SU-DHL-6 (cell line): ENCODE measurements around the gene NUP98.
"Not testable (repeated sequence)": the region's sequence is repeated elsewhere in the genome, so short reads cannot be mapped to it uniquely, and the experiment has no call there.

Experiments used
- H2AFZ ChIP-seq: fragments of 200-600 bp; sonication (generic); 2 replicates; pipeline ENCODE4 v1.6.1; 2014; ENCODE audit warnings: low read depth, mild to moderate bottlenecking, moderate library complexity, mixed read lengths, antibody characterized with exemption, low read length; ENCODE audit not compliant: severe bottlenecking
- H3F3A ChIP-seq: fragments of 200-600 bp; shearing (Covaris generic); 2 replicates; pipeline ENCODE4 v1.6.0; 2016; ENCODE audit warnings: antibody characterized with exemption, mild to moderate bottlenecking; ENCODE audit not compliant: insufficient read depth
- H3K27ac ChIP-seq: fragments of 200-600 bp; sonication (generic); 2 replicates; pipeline ENCODE4 v1.5.1; 2016; ENCODE audit warnings: low read depth, mild to moderate bottlenecking, low read length, moderate library complexity, mixed read lengths
- H3K27me3 ChIP-seq: fragments of 200-600 bp; sonication (generic), shearing (Covaris generic); 2 replicates; pipeline ENCODE4 v1.6.0; 2014; ENCODE audit warnings: mild to moderate bottlenecking, low read length
- H3K36me3 ChIP-seq: fragments of 200-600 bp; sonication (generic); 2 replicates; pipeline ENCODE4 v1.6.1; 2014; ENCODE audit warnings: mild to moderate bottlenecking, low read length, mixed read lengths
- H3K4me2 ChIP-seq: fragments of 300-600, 200-600 bp; shearing (Covaris generic), sonication (generic); 2 replicates; pipeline ENCODE4 v1.6.0; 2014; ENCODE audit warnings: low read length, low read depth, mild to moderate bottlenecking; ENCODE audit not compliant: poor library complexity, severe bottlenecking
- H3K4me3 ChIP-seq: fragments of 200-600 bp; sonication (generic); 2 replicates; pipeline ENCODE4 v1.5.1; 2014; ENCODE audit warnings: antibody characterized with exemption, low read length, mild to moderate bottlenecking, mixed read lengths; ENCODE audit not compliant: insufficient read depth, poor library complexity, severe bottlenecking
- H3K79me2 ChIP-seq: fragments of 200-600 bp; sonication (generic); 2 replicates; pipeline ENCODE4 v1.6.1; 2014; ENCODE audit warnings: mild to moderate bottlenecking, low read length, moderate library complexity; ENCODE audit not compliant: insufficient read depth
- H3K9ac ChIP-seq: fragments of 200-600 bp; sonication (generic); 2 replicates; pipeline ENCODE4 v1.7.0; 2014; ENCODE audit warnings: mild to moderate bottlenecking, low read length
- H3K9me2 ChIP-seq: fragments of 200-600 bp; sonication (generic); replicated peaks from 2 replicates; pipeline ENCODE4 v1.6.1; 2014; ENCODE audit warnings: low read length; ENCODE audit not compliant: insufficient read depth
- H3K9me3 ChIP-seq: fragments of 200-600 bp; sonication (generic); 2 replicates; pipeline ENCODE4 v1.6.1; 2014; ENCODE audit warnings: low read length, mixed read lengths; ENCODE audit not compliant: insufficient read depth
- H4K20me1 ChIP-seq: fragments of 200-600 bp; sonication (generic); 2 replicates; pipeline ENCODE4 v1.6.1; 2014; ENCODE audit warnings: low read depth, mild to moderate bottlenecking, antibody characterized with exemption, low read length, moderate library complexity, mixed read lengths
- EZH2phosphoT487 ChIP-seq: fragments of 200-600 bp; sonication (generic), shearing (Covaris generic); conservative IDR thresholded peaks from 2 replicates; pipeline ENCODE4 v1.6.1; 2018; ENCODE audit warnings: mild to moderate bottlenecking, antibody characterized with exemption, low read length, moderate library complexity, mixed read lengths
- TF ChIP-seq, protein P1 (sequence below): fragments of 200-600 bp; sonication (generic); IDR thresholded peaks from one replicate; pipeline ENCODE4 v1.5.1; 2017; ENCODE audit warnings: antibody characterized with exemption, mild to moderate bottlenecking, low read length, moderate library complexity; ENCODE audit not compliant: insufficient read depth, poor library complexity, severe bottlenecking

The NUP98 gene

GRCh38 chr11:3648843-3649242, 148.5 kb downstream of the NUP98 start:
- not testable (repeated sequence) for H2AFZ ChIP-seq, H3K9me3 ChIP-seq, H3K27ac ChIP-seq, H3K36me3 ChIP-seq, H3K9me2 ChIP-seq, H4K20me1 ChIP-seq, H3K79me2 ChIP-seq, H3K27me3 ChIP-seq, H3K9ac ChIP-seq, H3K4me3 ChIP-seq, H3F3A ChIP-seq, H3K4me2 ChIP-seq

- no peaks in the 10 kb centered on the region for H4K20me1 ChIP-seq
Observed at GRCh38 chr11:3645552-3645951, 151.8 kb downstream of the NUP98 start.

GRCh38 chr11:3644817-3645235, 152.5 kb downstream of the NUP98 start, which contains the start of gene ART1:
Gene ART1, plus strand, starts transcription at chr11:3645128. Its CDS starts 14,086 bp downstream, at chr11:3659214.
- Histone ChIP-seq H2AFZ (no peak within 1 kb of the TSS), H3K36me3 (no peaks in the 10 kb centered on the region)

More at GRCh38 chr11:3645552-3645951, 151.8 kb downstream of the NUP98 start:
- no peaks in the 10 kb centered on the region for H3K36me3 ChIP-seq
- no peak overlapping the region for H3K27ac ChIP-seq
- H3K79me2 ChIP-seq: no peaks in the 10 kb centered on the region
- H3K9me3 ChIP-seq: no peaks in the 10 kb centered on the region
- H3K9ac ChIP-seq: no peak overlapping the region
- no peak overlapping the region for H2AFZ ChIP-seq
- H3K9me2 ChIP-seq: no peaks in the 10 kb centered on the region
- no peak overlapping the region for H3K4me3 ChIP-seq
- no peaks in the 10 kb centered on the region for H3K27me3 ChIP-seq
- no peaks in the 10 kb centered on the region for H3F3A ChIP-seq
- TF ChIP-seq EZH2phosphoT487: no peak
- TF ChIP-seq, protein P1, sequence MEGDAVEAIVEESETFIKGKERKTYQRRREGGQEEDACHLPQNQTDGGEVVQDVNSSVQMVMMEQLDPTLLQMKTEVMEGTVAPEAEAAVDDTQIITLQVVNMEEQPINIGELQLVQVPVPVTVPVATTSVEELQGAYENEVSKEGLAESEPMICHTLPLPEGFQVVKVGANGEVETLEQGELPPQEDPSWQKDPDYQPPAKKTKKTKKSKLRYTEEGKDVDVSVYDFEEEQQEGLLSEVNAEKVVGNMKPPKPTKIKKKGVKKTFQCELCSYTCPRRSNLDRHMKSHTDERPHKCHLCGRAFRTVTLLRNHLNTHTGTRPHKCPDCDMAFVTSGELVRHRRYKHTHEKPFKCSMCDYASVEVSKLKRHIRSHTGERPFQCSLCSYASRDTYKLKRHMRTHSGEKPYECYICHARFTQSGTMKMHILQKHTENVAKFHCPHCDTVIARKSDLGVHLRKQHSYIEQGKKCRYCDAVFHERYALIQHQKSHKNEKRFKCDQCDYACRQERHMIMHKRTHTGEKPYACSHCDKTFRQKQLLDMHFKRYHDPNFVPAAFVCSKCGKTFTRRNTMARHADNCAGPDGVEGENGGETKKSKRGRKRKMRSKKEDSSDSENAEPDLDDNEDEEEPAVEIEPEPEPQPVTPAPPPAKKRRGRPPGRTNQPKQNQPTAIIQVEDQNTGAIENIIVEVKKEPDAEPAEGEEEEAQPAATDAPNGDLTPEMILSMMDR: no peak
- H3K4me2 ChIP-seq: no peak overlapping the region

DNA sequence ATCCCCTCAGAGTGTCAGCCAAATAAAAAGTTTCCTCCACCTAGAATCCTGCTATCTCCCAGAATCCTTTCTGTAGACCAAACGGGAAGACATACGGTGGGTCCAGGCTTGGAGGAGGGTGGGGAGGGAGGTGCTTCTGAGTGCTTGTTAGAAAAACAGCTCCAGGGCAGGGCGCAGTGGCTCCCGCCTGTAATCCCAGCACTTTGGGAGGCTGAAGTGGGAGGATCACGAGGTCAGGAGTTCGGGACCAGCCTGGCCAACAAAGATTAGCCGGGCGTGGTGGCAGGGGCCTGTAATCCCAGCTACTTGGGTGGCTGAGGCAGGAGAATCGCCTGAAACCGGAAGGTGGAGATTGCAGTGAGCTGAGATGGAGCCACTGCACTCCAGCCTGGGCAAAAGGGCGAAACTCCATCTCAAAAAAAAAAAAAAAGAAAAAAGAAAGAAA, 154.2 kb downstream of the NUP98 start:
- H3K4me2 ChIP-seq, H3K27ac ChIP-seq, H3K9me2 ChIP-seq, H3K79me2 ChIP-seq, H3K9me3 ChIP-seq, H3K27me3 ChIP-seq, H3K9ac ChIP-seq, H4K20me1 ChIP-seq, H3F3A ChIP-seq, H3K36me3 ChIP-seq, H3K4me3 ChIP-seq, H2AFZ ChIP-seq: not testable (repeated sequence)

More at GRCh38 chr11:3644817-3645235, 152.5 kb downstream of the NUP98 start, which contains the start of gene ART1:
- H3K4me2 ChIP-seq: no peak within 1 kb of the TSS
- H3K4me3 ChIP-seq: no peak within 1 kb of the TSS
- no peak within 1 kb of the TSS for H3K9ac ChIP-seq
- TF ChIP-seq, protein P1: no peak
- no peak for TF ChIP-seq EZH2phosphoT487
- no peaks in the 10 kb centered on the region for H4K20me1 ChIP-seq
- no peaks in the 10 kb centered on the region for H3K9me3 ChIP-seq
- no peaks in the 10 kb centered on the region for H3K9me2 ChIP-seq
- no peaks in the 10 kb centered on the region for H3K27me3 ChIP-seq
- H3K79me2 ChIP-seq: no peaks in the 10 kb centered on the region
- no peak within 1 kb of the TSS for H3K27ac ChIP-seq
- no peaks in the 10 kb centered on the region for H3F3A ChIP-seq
